HepG2 (cell line): ENCODE data around the gene KISS1R. TPM values are rescaled to one million over a fixed set of nuclear protein-coding genes. Genes with fewer than 3 reads are reported as not detected.

Experiments
- ASH2L ChIP-seq: fragments of 300-600, 200-600 bp; sonication (generic); IDR thresholded peaks from 2 replicates; pipeline ENCODE4 v1.7.0; 2017; ENCODE audit warnings: low read depth, mild to moderate bottlenecking, moderate library complexity, mixed read lengths, low read length; ENCODE audit not compliant: insufficient read length
- GPBP1L1 ChIP-seq: sonication (generic); formaldehyde crosslinking; IDR thresholded peaks from 2 replicates; pipeline ENCODE4 v1.5.0; 2020; ENCODE audit warnings: mild to moderate bottlenecking, missing genetic modification reagents
- MXI1 ChIP-seq: IDR thresholded peaks from 3 replicates; pipeline ENCODE4 v1.6.1; 2012; ENCODE audit warnings: low read depth, low read length, inconsistent platforms, borderline replicate concordance
- REL ChIP-seq: sonication (generic); formaldehyde crosslinking; conservative IDR thresholded peaks from 2 replicates; pipeline ENCODE4 v1.8.0; 2022; ENCODE audit warnings: mild to moderate bottlenecking, missing genetic modification reagents, moderate library complexity
- SAP130 ChIP-seq: IDR thresholded peaks from 2 replicates; pipeline ENCODE4 v1.6.1; 2016; ENCODE audit warnings: low read depth
- TCF12 ChIP-seq, 2 experiments: fragments of 450-650 bp in 1 of 2; sonication (generic) in 1 of 2; formaldehyde crosslinking in 1 of 2; IDR thresholded peaks; 2 replicates each; pipeline versions ENCODE4 v1.6.1 to v1.8.0; 2017 to 2022; ENCODE audit warnings: antibody characterized with exemption in 1 of 2, mild to moderate bottlenecking in 1 of 2, missing genetic modification reagents in 1 of 2, moderate library complexity in 1 of 2
- TMF1 ChIP-seq: sonication (generic); formaldehyde crosslinking; IDR thresholded peaks from 2 replicates; pipeline ENCODE4 v1.8.1; 2022; ENCODE audit warnings: low read depth, missing genetic modification reagents
- ZIK1 ChIP-seq: sonication (generic); formaldehyde crosslinking; IDR thresholded peaks from 2 replicates; pipeline ENCODE4 v1.5.0; 2020; ENCODE audit warnings: mild to moderate bottlenecking, low read depth, missing genetic modification reagents, borderline replicate concordance
- ZNF350 ChIP-seq: sonication (generic); formaldehyde crosslinking; IDR thresholded peaks from 2 replicates; pipeline ENCODE4 v1.4.0; 2020; ENCODE audit warnings: mild to moderate bottlenecking, low read depth, missing genetic modification reagents, borderline replicate concordance
- ZNF354B ChIP-seq: sonication (generic); formaldehyde crosslinking; IDR thresholded peaks from 2 replicates; pipeline ENCODE4 v1.8.0; 2022; ENCODE audit warnings: mild to moderate bottlenecking, missing genetic modification reagents
- ZNF501 ChIP-seq: sonication (generic); formaldehyde crosslinking; IDR thresholded peaks from 2 replicates; pipeline ENCODE4 v1.5.1; 2020; ENCODE audit warnings: mild to moderate bottlenecking, moderate library complexity, missing genetic modification reagents
- ZNF558 ChIP-seq: sonication (generic); formaldehyde crosslinking; IDR thresholded peaks from 2 replicates; pipeline ENCODE4 v1.9.0; 2022; ENCODE audit warnings: mild to moderate bottlenecking, missing genetic modification reagents, borderline replicate concordance
- ZNF670 ChIP-seq: sonication (generic); formaldehyde crosslinking; IDR thresholded peaks from 2 replicates; pipeline ENCODE4 v1.8.0; 2022; ENCODE audit warnings: mild to moderate bottlenecking, missing genetic modification reagents, borderline replicate concordance
- ZNF878 ChIP-seq: sonication (generic); formaldehyde crosslinking; IDR thresholded peaks from 2 replicates; pipeline ENCODE4 v1.8.1; 2023; ENCODE audit warnings: mild to moderate bottlenecking, missing genetic modification reagents, moderate library complexity
- polyA plus RNA-seq, 8 experiments: library from polyadenylated mRNA; depleted of rRNA in 3 of 8; stranded (reverse) in 7 of 8; unstranded in 1 of 8; fragments of >200 nt; fragmentation: Illumina TruSeq in 4 of 8; extraction: Trizol in 4 of 8; gene quantifications; 2 replicates each; pipeline versions ENCODE4 v1.2.1 to v1.2.3, GENCODE V29; 2011 to 2016; ENCODE audit warnings: low read depth in 4 of 8, missing spikeins in 1 of 8, mixed read lengths in 1 of 8; ENCODE audit not compliant: insufficient read depth in 1 of 8
- total RNA-seq, 5 experiments: library from RNA; depleted of rRNA; stranded (reverse); fragments of >200 nt; fragmentation: Illumina TruSeq; extraction: Trizol; gene quantifications; 2 replicates each; pipeline ENCODE4 v1.2.3, GENCODE V29; 2016; ENCODE audit warnings: low read depth in 1 of 5
- TF ChIP-seq, protein P1 (sequence below): sonication (generic); formaldehyde crosslinking; IDR thresholded peaks from 2 replicates; pipeline ENCODE4 v1.9.0; 2021; ENCODE audit warnings: missing genetic modification reagents, borderline replicate concordance
- TF ChIP-seq, protein P2 (sequence below): sonication (generic); formaldehyde crosslinking; conservative IDR thresholded peaks from 2 replicates; pipeline ENCODE4 v1.4.0; 2020; ENCODE audit warnings: missing genetic modification reagents
- TF ChIP-seq, protein P3 (sequence below): sonication (generic); formaldehyde crosslinking; conservative IDR thresholded peaks from 2 replicates; pipeline ENCODE4 v1.4.0; 2020; ENCODE audit warnings: missing genetic modification reagents
- TF ChIP-seq, protein P4 (sequence below): sonication (generic); formaldehyde crosslinking; IDR thresholded peaks from 2 replicates; pipeline ENCODE4 v1.5.0; 2020; ENCODE audit warnings: missing genetic modification reagents
- TF ChIP-seq, protein P5 (sequence below): sonication (generic); formaldehyde crosslinking; IDR thresholded peaks from 2 replicates; pipeline ENCODE4 v1.4.0; 2020; ENCODE audit warnings: missing genetic modification reagents, borderline replicate concordance

Gene KISS1R
- total and polyA plus RNA-seq, 2 of the 13 experiments (the other 11 are each of a cell fraction or from before 2014, with no cell fraction given) = 1.1 to 10.2 TPM

GRCh38 chr19:925087-925525 lies 8.0 kb downstream of the KISS1R start (continued):
- TF ChIP-seq, protein P1, sequence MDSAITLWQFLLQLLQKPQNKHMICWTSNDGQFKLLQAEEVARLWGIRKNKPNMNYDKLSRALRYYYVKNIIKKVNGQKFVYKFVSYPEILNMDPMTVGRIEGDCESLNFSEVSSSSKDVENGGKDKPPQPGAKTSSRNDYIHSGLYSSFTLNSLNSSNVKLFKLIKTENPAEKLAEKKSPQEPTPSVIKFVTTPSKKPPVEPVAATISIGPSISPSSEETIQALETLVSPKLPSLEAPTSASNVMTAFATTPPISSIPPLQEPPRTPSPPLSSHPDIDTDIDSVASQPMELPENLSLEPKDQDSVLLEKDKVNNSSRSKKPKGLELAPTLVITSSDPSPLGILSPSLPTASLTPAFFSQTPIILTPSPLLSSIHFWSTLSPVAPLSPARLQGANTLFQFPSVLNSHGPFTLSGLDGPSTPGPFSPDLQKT = no peak
- TF ChIP-seq SAP130 (peak; percentile 71), ZNF878 (0 out of 2 replicates have a peak, but pooled peaks have one; percentile 32), REL (CRISPR knock-in tag) (0 out of 2 replicates have a peak, but pooled peaks have one; percentile 39), TMF1 (CRISPR knock-in tag) (0 out of 2 replicates have a peak, but pooled peaks have one; percentile 22), MXI1 (peak; percentile 89; the same call in 1 of the 3 replicates), ZNF670 (CRISPR knock-in tag) (no peak; the same call in 1 of the 2 replicates), ZIK1 (no peak), ZNF501 (CRISPR knock-in tag) (0 out of 2 replicates have a peak, but pooled peaks have one; percentile 43), GPBP1L1 (CRISPR knock-in tag) (no peak), ZNF558 (CRISPR knock-in tag) (no peak), ZNF350 (CRISPR knock-in tag) (0 out of 2 replicates have a peak, but pooled peaks have one; percentile 47), ZNF354B (no peak), TCF12 (IDR thresholded peaks at IDR 0.05) (no peak), TCF12 (CRISPR knock-in tag; IDR thresholded peaks at IDR 0.05) (no peak), ASH2L (peak; percentile 75)
- TF ChIP-seq, protein P2, sequence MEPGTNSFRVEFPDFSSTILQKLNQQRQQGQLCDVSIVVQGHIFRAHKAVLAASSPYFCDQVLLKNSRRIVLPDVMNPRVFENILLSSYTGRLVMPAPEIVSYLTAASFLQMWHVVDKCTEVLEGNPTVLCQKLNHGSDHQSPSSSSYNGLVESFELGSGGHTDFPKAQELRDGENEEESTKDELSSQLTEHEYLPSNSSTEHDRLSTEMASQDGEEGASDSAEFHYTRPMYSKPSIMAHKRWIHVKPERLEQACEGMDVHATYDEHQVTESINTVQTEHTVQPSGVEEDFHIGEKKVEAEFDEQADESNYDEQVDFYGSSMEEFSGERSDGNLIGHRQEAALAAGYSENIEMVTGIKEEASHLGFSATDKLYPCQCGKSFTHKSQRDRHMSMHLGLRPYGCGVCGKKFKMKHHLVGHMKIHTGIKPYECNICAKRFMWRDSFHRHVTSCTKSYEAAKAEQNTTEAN (CRISPR knock-in tag) = peak; percentile 15; the same call in 1 of the 2 replicates
- TF ChIP-seq, protein P3, sequence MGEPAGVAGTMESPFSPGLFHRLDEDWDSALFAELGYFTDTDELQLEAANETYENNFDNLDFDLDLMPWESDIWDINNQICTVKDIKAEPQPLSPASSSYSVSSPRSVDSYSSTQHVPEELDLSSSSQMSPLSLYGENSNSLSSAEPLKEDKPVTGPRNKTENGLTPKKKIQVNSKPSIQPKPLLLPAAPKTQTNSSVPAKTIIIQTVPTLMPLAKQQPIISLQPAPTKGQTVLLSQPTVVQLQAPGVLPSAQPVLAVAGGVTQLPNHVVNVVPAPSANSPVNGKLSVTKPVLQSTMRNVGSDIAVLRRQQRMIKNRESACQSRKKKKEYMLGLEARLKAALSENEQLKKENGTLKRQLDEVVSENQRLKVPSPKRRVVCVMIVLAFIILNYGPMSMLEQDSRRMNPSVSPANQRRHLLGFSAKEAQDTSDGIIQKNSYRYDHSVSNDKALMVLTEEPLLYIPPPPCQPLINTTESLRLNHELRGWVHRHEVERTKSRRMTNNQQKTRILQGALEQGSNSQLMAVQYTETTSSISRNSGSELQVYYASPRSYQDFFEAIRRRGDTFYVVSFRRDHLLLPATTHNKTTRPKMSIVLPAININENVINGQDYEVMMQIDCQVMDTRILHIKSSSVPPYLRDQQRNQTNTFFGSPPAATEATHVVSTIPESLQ (CRISPR knock-in tag) = no peak
- TF ChIP-seq, protein P4, sequence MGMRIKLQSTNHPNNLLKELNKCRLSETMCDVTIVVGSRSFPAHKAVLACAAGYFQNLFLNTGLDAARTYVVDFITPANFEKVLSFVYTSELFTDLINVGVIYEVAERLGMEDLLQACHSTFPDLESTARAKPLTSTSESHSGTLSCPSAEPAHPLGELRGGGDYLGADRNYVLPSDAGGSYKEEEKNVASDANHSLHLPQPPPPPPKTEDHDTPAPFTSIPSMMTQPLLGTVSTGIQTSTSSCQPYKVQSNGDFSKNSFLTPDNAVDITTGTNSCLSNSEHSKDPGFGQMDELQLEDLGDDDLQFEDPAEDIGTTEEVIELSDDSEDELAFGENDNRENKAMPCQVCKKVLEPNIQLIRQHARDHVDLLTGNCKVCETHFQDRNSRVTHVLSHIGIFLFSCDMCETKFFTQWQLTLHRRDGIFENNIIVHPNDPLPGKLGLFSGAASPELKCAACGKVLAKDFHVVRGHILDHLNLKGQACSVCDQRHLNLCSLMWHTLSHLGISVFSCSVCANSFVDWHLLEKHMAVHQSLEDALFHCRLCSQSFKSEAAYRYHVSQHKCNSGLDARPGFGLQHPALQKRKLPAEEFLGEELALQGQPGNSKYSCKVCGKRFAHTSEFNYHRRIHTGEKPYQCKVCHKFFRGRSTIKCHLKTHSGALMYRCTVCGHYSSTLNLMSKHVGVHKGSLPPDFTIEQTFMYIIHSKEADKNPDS = no peak
- TF ChIP-seq, protein P5, sequence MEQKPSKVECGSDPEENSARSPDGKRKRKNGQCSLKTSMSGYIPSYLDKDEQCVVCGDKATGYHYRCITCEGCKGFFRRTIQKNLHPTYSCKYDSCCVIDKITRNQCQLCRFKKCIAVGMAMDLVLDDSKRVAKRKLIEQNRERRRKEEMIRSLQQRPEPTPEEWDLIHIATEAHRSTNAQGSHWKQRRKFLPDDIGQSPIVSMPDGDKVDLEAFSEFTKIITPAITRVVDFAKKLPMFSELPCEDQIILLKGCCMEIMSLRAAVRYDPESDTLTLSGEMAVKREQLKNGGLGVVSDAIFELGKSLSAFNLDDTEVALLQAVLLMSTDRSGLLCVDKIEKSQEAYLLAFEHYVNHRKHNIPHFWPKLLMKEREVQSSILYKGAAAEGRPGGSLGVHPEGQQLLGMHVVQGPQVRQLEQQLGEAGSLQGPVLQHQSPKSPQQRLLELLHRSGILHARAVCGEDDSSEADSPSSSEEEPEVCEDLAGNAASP (CRISPR knock-in tag) = peak; percentile 2
